Right lobe of liver (tissue), 4 donors: Measurements from ENCODE around the gene VAC14.

ENCODE experiments used
- CTCF ChIP-seq, 4 donors: fragments of 200-600 bp in 3 of 4; fragments of 450-650 bp in 1 of 4; IDR thresholded peaks; one replicate each; pipeline versions ENCODE4 v1.5.1 to v1.8.0; 2016 to 2022; ENCODE audit warnings: antibody characterized with exemption in 4 of 4, mild to moderate bottlenecking in 2 of 4
- POLR2A ChIP-seq: fragments of 450-650 bp; IDR thresholded peaks from one replicate; pipeline ENCODE4 v1.6.1; 2017; ENCODE audit warnings: antibody characterized with exemption, mild to moderate bottlenecking
- donor health status: DM: no; HTN: no; CAD: no.
- donor health status: DM: no; HTN: no; CAD: no.
- donor health status: DM: no; HTN: yes; CAD: no.

GRCh38 chr16:70638814-70639792 lies 161.9 kb downstream of the VAC14 start:
- TF ChIP-seq CTCF (IDR thresholded peaks at IDR 0.05) (no peak), POLR2A (no peak)
